Body of pancreas (tissue), 4 donors: Measurements from ENCODE around the gene MAGI1.

Experiments
- POLR2A ChIP-seq, 3 donors: fragments of 450-650 bp; IDR thresholded peaks; one replicate each; pipeline ENCODE4 v1.6.1; 2016; ENCODE audit warnings: antibody characterized with exemption in 3 of 3, mild to moderate bottlenecking in 2 of 3
- TF ChIP-seq, protein P1 (sequence below), 7 experiments: fragments of 450-650 bp in 4 of 7; fragments of 200-600 bp in 3 of 7; sonication (generic) in 3 of 7; IDR thresholded peaks; one replicate each; pipeline ENCODE4 v1.5.1; 2016 to 2019; ENCODE audit warnings: antibody characterized with exemption in 7 of 7

DNA sequence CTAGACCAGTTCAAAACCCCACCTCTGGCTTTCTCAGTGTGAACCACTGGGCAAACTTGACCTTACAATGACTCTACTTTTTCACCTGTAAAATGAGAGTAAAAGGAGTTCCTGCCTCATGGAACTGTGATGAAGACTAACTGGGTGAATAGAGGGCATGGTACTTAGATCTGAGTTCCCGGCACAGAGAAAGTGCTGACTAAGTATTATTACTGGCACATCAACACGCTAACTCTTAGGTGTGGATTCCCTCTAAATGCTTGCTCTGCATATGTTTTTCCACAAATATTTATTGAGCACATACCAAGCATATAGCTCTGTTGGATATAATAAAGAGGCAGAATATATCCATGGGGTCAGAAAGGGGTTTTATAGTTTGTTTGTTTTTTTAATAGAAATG lies 437.8 kb downstream of the MAGI1 start:
- TF ChIP-seq, protein P1, sequence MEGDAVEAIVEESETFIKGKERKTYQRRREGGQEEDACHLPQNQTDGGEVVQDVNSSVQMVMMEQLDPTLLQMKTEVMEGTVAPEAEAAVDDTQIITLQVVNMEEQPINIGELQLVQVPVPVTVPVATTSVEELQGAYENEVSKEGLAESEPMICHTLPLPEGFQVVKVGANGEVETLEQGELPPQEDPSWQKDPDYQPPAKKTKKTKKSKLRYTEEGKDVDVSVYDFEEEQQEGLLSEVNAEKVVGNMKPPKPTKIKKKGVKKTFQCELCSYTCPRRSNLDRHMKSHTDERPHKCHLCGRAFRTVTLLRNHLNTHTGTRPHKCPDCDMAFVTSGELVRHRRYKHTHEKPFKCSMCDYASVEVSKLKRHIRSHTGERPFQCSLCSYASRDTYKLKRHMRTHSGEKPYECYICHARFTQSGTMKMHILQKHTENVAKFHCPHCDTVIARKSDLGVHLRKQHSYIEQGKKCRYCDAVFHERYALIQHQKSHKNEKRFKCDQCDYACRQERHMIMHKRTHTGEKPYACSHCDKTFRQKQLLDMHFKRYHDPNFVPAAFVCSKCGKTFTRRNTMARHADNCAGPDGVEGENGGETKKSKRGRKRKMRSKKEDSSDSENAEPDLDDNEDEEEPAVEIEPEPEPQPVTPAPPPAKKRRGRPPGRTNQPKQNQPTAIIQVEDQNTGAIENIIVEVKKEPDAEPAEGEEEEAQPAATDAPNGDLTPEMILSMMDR (IDR thresholded peaks at IDR 0.05) = no peak
- no peak for TF ChIP-seq POLR2A (IDR thresholded peaks at IDR 0.05)
